IPS-20b (cell line): ENCODE data around the gene POLD4.
"Not testable (repeated sequence)": the region's sequence is repeated elsewhere in the genome, so short reads cannot be mapped to it uniquely, and the experiment has no call there.

Experiments
- H3K27ac ChIP-seq: one replicate; pipeline ENCODE4 v1.5.1; 2013; ENCODE audit warnings: low read length
- H3K27me3 ChIP-seq: 2 replicates; pipeline ENCODE4 v1.6.1; 2013; ENCODE audit warnings: mild to moderate bottlenecking, low read length, inconsistent platforms; ENCODE audit not compliant: insufficient read depth
- H3K36me3 ChIP-seq: 2 replicates; pipeline ENCODE4 v1.6.1; 2013; ENCODE audit warnings: low read depth, mild to moderate bottlenecking, inconsistent platforms, low read length, moderate library complexity; ENCODE audit not compliant: insufficient read depth
- H3K4me1 ChIP-seq: 2 replicates; pipeline ENCODE4 v1.6.1; 2013; ENCODE audit warnings: mild to moderate bottlenecking, control low read depth, inconsistent platforms, low read length, moderate library complexity; ENCODE audit not compliant: insufficient read depth
- H3K4me3 ChIP-seq: 2 replicates; pipeline ENCODE4 v1.5.1; 2013; ENCODE audit warnings: mild to moderate bottlenecking, low read length, inconsistent platforms
- H3K9ac ChIP-seq: 2 replicates; pipeline ENCODE4 v1.6.1; 2013; ENCODE audit warnings: low read depth, mild to moderate bottlenecking, inconsistent platforms, low read length, moderate library complexity
- H3K9me3 ChIP-seq: 2 replicates; pipeline ENCODE4 v1.6.1; 2013; ENCODE audit warnings: mild to moderate bottlenecking, low read depth, low read length, inconsistent platforms; ENCODE audit not compliant: insufficient read depth

Gene POLD4

GRCh38 chr11:67345247-67345919 is 8.0 kb downstream of the POLD4 start:
- H3K27me3 ChIP-seq: no peaks in the 10 kb centered on the region
- no peak overlapping the region for H3K27ac ChIP-seq
- no peak overlapping the region for H3K9ac ChIP-seq
- H3K9me3 ChIP-seq: no peaks in the 10 kb centered on the region
- H3K4me3 ChIP-seq: no peak overlapping the region
- H3K4me1 ChIP-seq: 0 out of 2 replicates have a peak, but pooled peaks cover 3% of the 10 kb centered on the region
- H3K36me3 ChIP-seq: no peaks in the 10 kb centered on the region

- Histone ChIP-seq H3K9ac (no peak overlapping the region), H3K27ac (no peak overlapping the region)
Observed at GRCh38 chr11:67344264-67344663, 9.1 kb downstream of the POLD4 start.

DNA sequence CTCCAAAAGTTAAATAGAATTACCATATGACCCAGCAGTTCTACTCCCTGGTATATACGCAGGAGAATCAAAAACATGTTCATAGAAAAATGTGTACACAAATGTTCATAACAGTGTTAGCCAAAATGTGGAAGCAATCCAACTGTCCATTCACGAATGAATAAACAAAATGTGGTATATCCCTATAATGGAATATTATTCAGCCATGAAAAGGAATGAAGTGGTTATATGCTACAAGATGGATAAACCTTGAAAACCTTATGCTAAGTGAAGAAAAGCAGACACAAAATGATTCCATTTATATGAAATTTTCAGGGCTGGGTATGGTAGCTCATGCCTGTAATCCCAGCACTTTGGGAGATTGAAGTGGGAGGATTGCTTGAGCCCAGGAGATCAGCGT is 16.1 kb downstream of the POLD4 start:
- Histone ChIP-seq H3K4me3 (no peak overlapping the region), H3K9ac (no peak overlapping the region), H3K9me3 (no peaks in the 10 kb centered on the region), H3K4me1 (no peaks in the 10 kb centered on the region), H3K36me3 (no peaks in the 10 kb centered on the region), H3K27ac (no peak overlapping the region), H3K27me3 (no peaks in the 10 kb centered on the region)

More at GRCh38 chr11:67344264-67344663, 9.1 kb downstream of the POLD4 start:
- 0 out of 2 replicates have a peak, but pooled peaks cover 3% of the 10 kb centered on the region for H3K4me1 ChIP-seq
- no peaks in the 10 kb centered on the region for H3K36me3 ChIP-seq
- H3K9me3 ChIP-seq: no peaks in the 10 kb centered on the region
- H3K27me3 ChIP-seq: no peaks in the 10 kb centered on the region
- no peak overlapping the region for H3K4me3 ChIP-seq

- H3K4me1 ChIP-seq: no peaks in the 10 kb centered on the region
- no peak overlapping the region for H3K4me3 ChIP-seq
- H3K9me3 ChIP-seq: no peaks in the 10 kb centered on the region
- no peak overlapping the region for H3K27ac ChIP-seq
- H3K36me3 ChIP-seq: no peaks in the 10 kb centered on the region
- H3K9ac ChIP-seq: no peak overlapping the region
- no peaks in the 10 kb centered on the region for H3K27me3 ChIP-seq
Observed at GRCh38 chr11:67332081-67332691, 21.2 kb downstream of the POLD4 start.

DNA sequence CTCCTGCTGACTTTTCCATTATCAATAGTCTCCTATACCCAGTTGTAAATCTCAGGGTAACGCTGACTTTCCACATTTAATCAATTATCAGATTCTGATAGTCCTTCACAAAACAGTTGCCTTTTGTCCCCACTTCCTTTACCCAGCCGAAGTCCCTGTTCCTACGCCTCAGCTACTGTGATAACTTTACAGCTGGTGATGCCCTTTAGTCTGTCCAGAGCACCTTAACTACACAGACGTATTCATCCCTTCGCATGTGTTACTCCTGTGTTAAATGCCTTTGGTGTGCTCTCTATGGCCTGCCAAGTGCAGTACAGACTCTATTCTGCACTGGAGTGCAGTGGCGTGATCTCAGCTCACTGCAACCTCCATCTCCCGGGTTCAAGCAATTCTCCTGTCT is 29.8 kb downstream of the POLD4 start:
- Histone ChIP-seq H3K9me3 (no peaks in the 10 kb centered on the region), H3K4me3 (no peak overlapping the region), H3K36me3 (no peaks in the 10 kb centered on the region), H3K9ac (no peak overlapping the region), H3K4me1 (no peaks in the 10 kb centered on the region), H3K27me3 (peaks cover 25% of the 10 kb centered on the region), H3K27ac (no peak overlapping the region)

- Histone ChIP-seq H3K4me3 (no peak overlapping the region), H3K36me3 (no peaks in the 10 kb centered on the region), H3K27ac (no peak overlapping the region), H3K9me3 (no peaks in the 10 kb centered on the region), H3K9ac (no peak overlapping the region), H3K27me3 (peaks cover 32% of the 10 kb centered on the region), H3K4me1 (no peaks in the 10 kb centered on the region)
Observed at GRCh38 chr11:67322049-67322448, 31.3 kb downstream of the POLD4 start.

- Histone ChIP-seq H3K4me1 (no peaks in the 10 kb centered on the region), H3K4me3 (no peak overlapping the region), H3K36me3 (no peaks in the 10 kb centered on the region), H3K9me3 (no peaks in the 10 kb centered on the region), H3K27me3 (peaks cover 32% of the 10 kb centered on the region), H3K27ac (no peak overlapping the region), H3K9ac (no peak overlapping the region)
Observed at GRCh38 chr11:67321313-67321871, 32.0 kb downstream of the POLD4 start.

GRCh38 chr11:67320691-67321090 is 32.7 kb downstream of the POLD4 start:
- Histone ChIP-seq H3K27ac (no peak overlapping the region), H3K9ac (no peak overlapping the region), H3K4me3 (no peak overlapping the region)

GRCh38 chr11:67320011-67320410 is 33.3 kb downstream of the POLD4 start:
- no peak overlapping the region for H3K9ac ChIP-seq
- no peaks in the 10 kb centered on the region for H3K4me1 ChIP-seq
- H3K9me3 ChIP-seq: no peaks in the 10 kb centered on the region
- peaks cover 32% of the 10 kb centered on the region for H3K27me3 ChIP-seq
- H3K36me3 ChIP-seq: no peaks in the 10 kb centered on the region
- H3K27ac ChIP-seq: no peak overlapping the region
- H3K4me3 ChIP-seq: no peak overlapping the region

More at GRCh38 chr11:67320691-67321090, 32.7 kb downstream of the POLD4 start:
- Histone ChIP-seq H3K27me3 (peaks cover 32% of the 10 kb centered on the region), H3K36me3 (no peaks in the 10 kb centered on the region), H3K4me1 (no peaks in the 10 kb centered on the region), H3K9me3 (no peaks in the 10 kb centered on the region)

DNA sequence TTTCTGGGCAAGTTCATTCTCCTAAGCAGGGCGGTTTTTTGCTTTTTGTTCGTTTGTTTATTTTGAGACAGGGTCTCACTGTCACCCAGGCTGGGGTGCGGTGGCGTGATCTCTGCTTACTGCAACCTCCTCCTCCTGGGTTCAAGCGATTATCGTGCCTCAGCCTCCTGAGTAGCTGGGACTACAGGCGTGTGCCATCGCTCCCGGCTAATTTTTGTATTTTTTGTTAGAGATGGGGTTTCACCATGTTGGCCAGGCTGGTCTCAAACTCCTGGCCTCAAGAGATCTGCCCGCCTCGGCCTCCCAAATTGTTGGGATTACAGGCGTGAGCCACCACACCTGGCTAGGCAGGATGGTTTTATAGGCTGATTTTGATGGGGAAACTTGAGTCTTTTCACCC is 34.5 kb downstream of the POLD4 start:
- peaks cover 32% of the 10 kb centered on the region for H3K27me3 ChIP-seq
- not testable (repeated sequence) for H3K4me3 ChIP-seq, H3K4me1 ChIP-seq, H3K9me3 ChIP-seq, H3K9ac ChIP-seq, H3K27ac ChIP-seq, H3K36me3 ChIP-seq

DNA sequence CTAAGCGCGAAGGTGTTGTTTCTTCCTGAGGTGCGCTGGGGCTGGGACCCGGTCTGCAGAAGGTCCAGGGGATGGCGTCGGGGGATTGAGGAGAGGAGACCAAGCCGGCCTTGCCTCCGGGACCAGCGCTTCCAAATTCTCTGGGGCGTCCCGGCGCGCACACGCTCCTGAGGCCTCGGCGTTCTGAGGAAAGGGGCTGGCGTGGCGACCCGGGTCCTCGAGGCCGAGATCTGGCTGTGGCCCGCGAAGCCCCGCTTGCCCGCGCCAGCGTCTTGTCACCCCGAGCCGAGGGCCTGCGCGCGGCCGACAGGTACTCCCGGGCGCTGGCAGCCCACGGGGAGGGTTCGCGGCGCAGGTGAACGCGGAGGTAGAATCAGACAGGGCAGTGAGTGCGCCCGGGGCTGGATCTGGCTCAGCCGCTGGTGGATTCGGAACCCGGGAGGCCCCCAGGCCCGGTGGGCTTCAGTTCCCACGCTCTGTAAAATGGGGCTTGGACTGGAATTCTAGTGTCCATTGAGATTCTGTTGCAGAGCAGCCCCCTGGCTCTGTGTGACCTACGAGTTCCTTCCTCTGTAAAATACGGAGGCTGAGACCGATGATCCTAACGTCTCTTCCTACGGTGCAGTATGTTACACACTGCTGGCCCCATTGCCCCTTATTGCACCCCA is 35.3 kb downstream of the POLD4 start:
- H3K27me3 ChIP-seq: peaks cover 32% of the 10 kb centered on the region
- no peaks in the 10 kb centered on the region for H3K9me3 ChIP-seq
- peak overlapping the region; percentile 46; the same call in 1 of the 2 replicates for H3K9ac ChIP-seq
- peak overlapping the region; percentile 76 for H3K4me3 ChIP-seq
- H3K27ac ChIP-seq: no peak overlapping the region
- H3K4me1 ChIP-seq: no peaks in the 10 kb centered on the region
- H3K36me3 ChIP-seq: no peaks in the 10 kb centered on the region
